GM21529 (cell line): ENCODE data around the gene CEMIP2.
"Not testable (repeated sequence)": the region's sequence is repeated elsewhere in the genome, so short reads cannot be mapped to it uniquely, and the experiment has no call there.

Experiments
- ATAC-seq: cut with Tn5 transposase; IDR thresholded peaks from one replicate; pipeline ENCODE4 v1.9.1; 2021; ENCODE audit not compliant: unreplicated experiment

CEMIP2 gene, protein sequence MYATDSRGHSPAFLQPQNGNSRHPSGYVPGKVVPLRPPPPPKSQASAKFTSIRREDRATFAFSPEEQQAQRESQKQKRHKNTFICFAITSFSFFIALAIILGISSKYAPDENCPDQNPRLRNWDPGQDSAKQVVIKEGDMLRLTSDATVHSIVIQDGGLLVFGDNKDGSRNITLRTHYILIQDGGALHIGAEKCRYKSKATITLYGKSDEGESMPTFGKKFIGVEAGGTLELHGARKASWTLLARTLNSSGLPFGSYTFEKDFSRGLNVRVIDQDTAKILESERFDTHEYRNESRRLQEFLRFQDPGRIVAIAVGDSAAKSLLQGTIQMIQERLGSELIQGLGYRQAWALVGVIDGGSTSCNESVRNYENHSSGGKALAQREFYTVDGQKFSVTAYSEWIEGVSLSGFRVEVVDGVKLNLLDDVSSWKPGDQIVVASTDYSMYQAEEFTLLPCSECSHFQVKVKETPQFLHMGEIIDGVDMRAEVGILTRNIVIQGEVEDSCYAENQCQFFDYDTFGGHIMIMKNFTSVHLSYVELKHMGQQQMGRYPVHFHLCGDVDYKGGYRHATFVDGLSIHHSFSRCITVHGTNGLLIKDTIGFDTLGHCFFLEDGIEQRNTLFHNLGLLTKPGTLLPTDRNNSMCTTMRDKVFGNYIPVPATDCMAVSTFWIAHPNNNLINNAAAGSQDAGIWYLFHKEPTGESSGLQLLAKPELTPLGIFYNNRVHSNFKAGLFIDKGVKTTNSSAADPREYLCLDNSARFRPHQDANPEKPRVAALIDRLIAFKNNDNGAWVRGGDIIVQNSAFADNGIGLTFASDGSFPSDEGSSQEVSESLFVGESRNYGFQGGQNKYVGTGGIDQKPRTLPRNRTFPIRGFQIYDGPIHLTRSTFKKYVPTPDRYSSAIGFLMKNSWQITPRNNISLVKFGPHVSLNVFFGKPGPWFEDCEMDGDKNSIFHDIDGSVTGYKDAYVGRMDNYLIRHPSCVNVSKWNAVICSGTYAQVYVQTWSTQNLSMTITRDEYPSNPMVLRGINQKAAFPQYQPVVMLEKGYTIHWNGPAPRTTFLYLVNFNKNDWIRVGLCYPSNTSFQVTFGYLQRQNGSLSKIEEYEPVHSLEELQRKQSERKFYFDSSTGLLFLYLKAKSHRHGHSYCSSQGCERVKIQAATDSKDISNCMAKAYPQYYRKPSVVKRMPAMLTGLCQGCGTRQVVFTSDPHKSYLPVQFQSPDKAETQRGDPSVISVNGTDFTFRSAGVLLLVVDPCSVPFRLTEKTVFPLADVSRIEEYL (N-terminal part only)

DNA sequence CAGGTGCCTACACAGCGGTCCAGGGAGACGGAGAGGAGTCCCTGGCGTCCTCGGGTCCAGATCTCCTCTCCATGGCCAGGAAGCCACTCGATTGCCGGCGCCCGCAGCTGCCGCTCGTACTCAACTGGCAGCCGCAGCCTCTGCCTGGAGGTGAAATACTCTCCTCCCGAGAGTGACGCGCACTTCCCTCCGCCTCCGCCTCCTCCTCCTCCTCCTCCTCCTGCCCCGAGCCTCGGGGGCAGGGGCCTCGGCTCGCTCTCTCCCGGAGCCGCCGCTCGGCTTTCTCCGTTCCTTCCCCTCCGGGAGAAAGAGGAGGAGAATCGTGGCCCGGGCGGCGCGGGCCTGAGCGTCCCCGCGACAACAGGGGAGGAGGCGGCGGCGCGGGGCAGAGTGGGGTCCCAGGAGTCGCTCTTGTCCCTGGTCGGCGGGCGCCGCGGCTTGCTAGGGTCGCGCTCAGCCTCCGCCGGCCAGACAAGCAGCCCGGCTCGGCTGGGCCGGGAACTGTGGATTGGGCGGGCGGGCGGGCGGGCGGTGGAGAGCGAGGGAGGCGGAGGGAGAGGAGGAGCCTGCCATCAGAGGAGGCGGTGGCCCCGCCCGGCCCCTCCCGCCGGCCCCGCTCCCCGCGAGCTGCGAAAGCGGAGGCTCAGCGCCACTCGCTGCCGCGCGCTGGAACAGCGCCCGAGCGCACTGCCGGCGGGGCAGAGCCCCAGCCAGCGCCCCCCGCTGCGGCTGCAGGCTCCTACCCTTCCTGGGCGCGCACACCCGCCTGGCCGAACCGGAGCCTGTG lies at the start of gene CEMIP2:
CEMIP2 (minus strand) TSS at position 126 of the 787 bp plus-strand sequence. CDS start 18,140 bp downstream, outside the sequence.
- peak; percentile 80 for ATAC-seq

DNA sequence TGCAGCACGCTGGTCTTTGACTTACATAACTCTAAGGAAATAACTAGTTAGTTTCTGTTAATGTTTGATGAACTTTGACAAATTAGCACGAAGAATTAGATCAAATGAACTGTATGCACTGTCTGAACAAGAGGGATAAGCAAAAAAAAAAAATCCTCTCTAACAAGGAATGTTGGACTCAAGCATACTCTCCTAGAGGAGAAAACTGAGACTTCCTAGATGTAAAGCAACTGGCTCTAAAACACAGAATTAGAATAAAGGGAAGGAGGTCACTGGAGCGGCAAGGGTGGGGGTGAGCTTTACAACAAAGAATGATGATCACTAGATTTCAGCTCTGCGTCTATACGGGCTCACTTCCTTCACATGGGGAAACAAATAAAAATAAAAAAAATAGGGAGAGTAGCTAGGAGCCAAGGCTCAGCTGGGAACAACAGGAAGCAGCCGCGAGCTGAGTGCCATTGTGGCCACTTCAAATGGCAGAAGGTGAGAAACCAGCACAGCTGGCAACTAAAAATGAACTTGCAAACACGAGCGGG lies 48.7 kb upstream of the CEMIP2 start:
- no peak for ATAC-seq

DNA sequence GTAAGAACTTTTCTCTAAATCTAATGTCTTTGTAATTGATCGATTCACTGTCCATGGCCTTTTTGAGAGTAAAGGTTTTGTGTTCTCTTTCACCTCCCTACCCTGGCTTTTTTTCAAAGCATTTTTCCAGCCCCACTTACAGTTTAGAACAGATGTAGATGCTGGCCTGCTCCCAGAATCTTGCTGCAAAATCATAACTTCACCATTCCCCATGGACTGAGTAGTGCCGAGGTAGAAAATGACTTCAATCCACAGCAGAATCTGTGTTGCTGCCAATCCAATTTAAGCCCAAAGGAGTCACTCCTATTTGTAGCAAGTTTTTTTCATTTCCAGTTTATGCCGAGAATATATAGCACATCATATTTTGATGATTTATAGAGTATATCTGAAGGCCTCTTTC lies 46.5 kb upstream of the CEMIP2 start:
- no peak for ATAC-seq

DNA sequence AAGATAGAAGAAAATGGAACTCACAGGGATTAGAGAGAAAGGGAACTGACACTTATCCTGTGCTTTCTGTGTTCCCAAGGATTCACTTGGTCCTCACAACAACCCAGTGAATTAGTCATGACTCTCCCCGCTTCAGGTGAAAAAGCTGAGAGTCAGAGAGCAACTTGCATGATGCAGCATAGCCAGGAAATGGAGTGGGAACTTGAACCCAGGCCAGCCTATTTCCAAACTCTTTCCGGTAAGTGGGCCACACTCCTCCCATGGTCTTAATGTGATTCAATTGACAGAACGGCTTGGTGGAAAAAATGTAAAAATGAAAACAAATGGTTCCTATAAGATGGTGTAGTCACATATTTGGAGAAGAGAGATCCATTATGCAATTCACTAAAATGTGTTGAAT lies 45.9 kb upstream of the CEMIP2 start:
- ATAC-seq, result no peak

DNA sequence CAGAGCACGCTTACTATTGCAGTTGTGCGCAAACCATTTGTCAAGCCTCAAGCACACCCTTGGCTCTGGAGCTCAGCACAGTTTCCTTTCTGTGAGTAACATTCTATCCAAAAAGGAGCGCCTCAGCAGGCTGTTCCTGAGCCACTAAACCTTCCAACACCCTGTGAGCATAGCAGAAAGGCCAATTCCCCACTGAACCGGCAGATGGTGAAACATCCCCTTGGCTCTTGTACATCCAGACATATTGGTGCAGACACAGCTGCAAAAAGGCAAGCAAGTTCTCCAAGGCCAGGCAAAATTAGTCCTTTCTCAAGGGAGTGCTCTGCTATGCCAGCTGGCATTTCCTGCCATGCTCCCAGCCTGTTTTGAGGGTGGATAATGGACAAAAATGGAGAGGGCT lies 44.1 kb upstream of the CEMIP2 start:
- no peak for ATAC-seq

DNA sequence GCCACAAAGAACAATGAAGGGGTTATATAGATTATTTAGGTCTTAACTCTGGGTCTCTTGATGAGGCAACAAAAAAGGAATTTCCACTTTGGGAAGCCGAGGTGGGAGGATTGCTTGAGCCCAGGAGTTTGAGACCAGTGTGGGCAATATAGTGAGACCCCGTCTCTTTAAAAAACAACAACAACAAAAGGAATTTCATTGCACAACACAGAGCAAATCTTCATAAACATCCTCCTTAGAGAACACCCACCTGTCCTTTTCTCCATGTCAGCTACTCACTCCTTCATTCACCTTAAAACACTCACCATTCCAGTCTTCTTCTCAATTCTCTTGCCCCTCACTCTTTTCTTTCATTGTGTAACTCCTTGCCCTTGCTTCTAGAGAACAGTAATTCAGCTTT lies 39.8 kb upstream of the CEMIP2 start:
- no peak for ATAC-seq

DNA sequence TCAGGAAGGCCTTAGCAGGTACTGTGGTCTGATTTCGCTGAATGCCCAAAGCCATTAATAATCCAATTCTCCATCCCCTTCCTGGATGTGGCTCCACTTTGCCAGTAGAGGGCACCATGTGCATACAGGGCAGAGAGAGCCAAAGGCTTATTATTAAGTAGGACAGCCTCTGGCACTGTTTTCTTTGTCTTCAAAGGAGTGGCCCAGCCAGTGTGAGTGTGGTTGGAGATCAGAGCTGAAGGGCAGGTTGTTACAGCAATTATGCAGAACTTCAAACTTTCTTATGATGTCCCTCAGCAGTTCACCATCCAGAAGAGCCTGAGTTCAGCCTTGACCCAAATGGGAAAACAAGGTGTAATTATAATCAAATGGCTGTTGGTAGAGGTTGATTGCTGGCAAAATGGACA lies 38.6 kb upstream of the CEMIP2 start:
- ATAC-seq, result peak; percentile 97

DNA sequence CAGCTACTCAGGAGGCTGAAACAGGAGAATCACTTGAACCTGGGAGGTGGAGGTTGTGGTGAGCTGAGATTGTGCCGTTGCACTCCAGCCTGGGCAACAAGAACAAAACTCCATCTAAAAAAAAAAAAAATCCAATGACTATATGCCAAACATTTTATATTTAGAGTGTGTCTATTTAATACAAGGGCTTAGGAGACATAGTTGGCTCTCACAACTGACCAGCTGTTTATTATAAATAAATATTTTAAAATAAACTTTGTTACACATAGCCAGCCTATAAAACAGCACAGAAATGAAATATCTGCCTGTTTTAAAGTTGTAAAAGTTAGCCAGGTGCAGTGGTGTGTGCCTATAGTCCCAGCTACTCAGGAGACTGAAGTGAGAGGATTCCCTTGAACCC lies 36.8 kb upstream of the CEMIP2 start:
- not testable (repeated sequence) for ATAC-seq

DNA sequence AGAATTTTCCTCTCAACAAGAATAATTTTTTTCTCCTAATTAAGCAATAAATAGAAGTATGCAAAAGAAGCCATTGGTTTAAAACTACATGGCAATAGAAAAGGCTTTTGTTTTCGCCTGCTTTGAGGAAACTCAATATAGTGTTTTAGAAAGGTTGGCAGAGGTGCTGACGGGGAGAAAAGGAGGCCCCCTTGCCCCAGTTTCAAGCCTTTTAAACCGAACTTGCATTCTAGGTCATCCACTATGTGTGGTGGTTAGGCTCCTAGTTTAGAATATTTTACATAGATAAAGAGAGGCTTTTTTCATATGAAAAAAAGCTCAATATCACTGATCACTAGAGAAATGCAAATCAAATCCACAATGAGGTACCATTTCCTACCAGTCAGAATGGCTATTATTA lies 33.5 kb upstream of the CEMIP2 start:
- no peak for ATAC-seq

DNA sequence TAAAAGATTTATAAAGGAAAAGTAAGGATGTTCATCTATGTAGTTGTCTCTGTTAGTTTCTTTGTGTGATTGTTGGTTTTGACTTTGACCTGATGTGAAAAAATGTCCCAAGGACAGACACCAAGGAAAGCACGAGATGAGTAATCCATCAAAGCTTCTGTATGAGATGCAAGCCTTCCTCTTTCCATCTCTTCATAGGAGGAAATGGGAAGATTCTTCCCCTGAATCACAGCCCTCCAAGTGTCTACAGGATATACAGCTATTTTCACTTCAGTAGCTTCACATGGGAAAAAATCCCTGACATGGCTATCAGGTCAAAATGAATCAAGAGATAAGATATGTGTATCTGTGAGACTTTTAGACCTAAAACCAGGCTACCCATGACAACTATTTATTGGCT lies 29.0 kb upstream of the CEMIP2 start:
- no peak for ATAC-seq

DNA sequence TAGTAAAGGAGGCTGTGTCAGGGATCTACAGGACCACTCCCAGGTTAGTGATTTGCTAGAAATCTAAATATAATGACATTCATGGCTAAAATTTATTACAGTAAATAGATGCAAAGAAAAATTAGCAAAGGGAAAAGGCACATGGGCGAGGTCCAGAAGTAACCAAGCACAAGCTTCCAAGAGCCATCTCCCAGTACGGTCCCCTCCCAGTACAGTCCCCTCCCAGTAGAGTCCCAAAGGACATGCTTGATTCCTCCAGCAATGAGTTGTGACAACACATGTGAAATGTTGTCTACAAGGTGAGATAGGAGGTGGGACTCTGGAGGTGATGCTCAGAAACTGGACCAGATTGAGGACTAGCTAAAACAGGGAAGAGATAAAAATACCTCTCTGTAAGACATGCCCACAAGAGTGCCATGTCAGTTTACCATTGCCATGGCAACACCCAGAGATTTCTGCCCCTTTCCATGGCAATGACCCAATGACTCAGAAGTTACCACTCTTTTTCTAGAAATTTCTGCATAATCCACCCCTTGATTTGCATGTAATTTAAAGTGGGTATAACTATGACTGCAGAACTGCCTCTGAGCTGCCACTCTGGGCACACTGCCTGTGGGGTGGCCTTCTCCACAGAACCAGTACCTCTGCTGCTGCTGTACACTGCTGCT lies 27.9 kb upstream of the CEMIP2 start:
- ATAC-seq, result no peak

DNA sequence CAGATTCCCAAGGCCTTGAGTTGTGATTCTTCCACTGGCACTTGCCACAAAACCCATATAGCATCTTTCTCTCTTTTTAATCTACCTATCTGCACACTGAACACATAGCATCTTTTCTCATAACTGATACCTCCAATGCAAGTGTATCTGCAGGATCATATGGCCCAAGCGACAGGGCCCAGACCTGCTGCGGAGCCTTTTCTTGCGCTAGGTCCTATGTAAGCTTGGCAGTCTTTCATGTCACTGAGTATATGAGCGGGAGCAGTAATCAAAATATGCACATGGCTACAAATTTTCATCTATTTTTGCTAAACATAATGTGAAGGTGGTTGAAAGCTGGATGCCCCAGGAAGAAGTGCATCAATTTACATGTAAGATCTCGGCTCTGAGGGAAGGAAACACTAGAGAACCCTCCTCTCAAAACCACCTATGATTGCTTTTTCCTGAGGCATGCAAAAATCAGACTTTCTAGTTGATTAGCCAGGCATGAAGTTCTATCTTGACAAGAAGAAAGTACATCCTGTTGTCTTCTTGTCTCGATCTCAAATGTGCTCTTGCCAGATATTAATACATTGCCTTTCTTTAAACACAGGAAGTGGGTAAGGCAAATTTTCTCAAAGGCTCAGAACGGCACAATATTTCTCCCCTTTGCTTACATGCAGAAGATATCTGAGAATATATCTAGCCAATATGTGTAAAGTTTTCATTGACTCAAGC lies 26.9 kb upstream of the CEMIP2 start:
- ATAC-seq, result peak; percentile 90

DNA sequence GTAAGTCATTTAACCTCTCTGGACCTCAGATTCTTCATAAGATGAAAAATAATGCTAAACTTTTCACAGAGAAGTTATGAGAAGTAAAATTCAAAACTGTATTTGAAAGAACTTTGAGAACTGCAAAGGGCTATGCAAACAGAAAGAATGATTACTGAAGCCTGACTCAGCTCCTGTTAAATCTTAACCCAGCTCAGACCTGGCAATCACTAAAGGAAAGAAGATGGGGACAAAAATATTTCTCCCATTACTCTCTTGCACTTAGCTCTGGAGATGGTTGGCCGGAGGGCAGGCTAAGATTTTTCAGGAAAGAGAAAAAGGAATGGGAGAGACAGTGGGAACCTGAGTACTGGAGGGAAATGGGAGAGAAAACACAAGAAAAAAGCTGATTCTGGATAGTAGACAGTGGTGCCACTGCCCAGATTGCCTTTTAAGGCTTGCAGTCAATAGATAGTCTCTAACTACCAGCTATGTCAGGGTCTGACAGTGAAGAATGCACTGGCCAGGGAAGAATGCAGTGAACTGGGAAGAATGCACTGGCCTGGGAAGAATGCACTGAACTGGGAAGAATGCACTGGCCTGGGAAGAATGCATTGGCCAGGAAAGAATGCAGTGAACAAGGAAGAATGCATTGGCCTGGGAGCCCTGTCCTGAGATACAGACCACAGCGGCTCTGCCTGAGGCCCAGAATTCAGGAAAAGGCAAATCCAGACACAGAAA lies 25.2 kb upstream of the CEMIP2 start:
- ATAC-seq, result peak; percentile 33

DNA sequence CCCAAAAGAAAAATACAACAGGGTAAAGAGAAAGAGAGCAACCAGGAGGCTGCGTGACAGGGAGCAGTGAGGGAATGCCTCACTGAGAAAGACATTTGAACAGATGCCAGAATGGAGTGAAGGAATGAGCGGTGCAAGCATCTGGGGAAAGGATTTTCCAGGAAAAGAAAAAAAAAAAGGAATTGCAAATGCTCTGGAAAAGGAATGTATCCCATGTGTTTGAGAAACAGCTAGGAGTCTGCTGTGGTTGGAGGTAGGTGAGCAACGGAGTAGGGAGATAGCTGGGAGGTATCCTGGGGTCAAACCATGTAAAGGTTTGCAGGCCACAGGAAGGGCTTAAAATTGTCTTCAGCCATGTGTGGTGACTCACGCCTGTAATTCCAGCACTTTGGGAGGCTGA lies 23.6 kb upstream of the CEMIP2 start:
- no peak for ATAC-seq

DNA sequence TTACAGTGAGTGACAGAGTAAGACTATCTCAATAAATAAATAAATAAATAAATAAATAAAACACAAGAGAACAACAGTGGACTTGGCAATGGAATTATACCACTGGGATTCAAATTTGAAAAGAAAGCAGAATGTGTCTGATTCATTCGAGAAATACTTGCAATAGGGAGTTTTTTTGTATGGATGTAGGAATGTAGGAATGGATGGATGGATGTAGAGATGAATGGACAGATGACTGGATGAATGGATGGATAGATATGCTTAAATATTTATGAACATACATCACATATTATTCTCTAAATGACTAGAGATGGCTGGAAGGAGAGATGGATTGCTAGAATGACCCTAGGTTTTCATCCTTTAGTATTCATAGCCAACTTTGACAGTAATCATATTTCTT lies 22.0 kb upstream of the CEMIP2 start:
- no peak for ATAC-seq

DNA sequence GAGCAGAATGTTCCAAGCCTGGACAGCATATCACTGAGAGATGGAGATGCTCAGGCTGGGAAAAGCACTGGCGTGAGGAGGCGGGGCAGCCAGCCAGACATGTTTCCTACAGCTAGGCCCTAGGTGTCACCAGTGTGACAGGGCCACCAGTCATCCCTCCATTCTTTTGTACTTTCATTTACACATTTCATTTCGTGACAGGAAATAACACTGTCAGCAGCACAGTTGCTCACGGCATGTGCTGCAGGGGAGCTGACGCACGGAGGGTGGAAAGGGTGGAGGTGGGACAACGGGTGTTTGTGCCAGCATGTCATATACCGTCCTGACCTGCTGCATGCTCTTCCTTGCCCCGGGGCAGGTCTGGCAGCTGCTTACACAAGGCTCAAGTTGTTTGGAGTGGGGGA lies 14.8 kb upstream of the CEMIP2 start:
- ATAC-seq, result peak; percentile 83

DNA sequence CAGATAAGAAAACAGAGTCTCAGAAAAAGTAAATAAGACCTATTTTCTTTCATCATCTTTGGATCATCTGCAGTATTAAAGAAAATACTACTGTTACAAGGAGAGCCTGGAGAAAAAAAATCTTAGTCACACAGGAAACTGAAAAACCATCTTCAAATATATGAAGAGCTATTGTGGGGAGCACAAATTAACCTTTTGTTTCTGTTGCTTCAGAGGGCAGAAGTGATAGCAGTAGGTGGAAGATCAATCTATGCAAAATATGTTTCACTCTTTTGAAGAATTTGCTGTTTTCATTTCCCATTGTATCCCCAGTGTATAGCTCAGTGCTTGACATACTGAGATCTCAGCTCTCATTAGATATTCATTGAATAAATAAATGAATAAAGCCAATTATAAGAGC lies 13.1 kb upstream of the CEMIP2 start:
- ATAC-seq, result peak; percentile 71

DNA sequence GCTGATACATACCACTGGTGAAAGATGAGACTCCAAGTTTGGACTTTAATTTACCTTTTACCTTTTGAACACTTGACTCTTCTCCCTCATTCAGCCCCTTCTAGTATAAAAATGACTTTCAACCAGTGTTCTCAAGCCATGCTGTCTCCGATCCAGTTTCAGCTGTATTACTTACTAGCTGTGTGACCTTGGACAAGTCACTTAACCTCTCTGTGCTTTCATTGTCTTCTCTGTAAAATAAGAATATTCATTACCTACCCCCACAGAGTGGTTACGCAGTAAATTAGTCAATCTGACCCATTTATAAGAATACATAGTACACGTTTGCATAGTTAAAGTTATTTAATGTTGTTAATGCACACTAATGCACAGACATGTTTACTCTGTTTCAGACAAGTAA lies 12.6 kb upstream of the CEMIP2 start:
- ATAC-seq, result no peak
